Measurements from ENCODE around the gene TIMM29. TPM values are rescaled to one million over a fixed set of nuclear protein-coding genes. Genes with fewer than 3 reads are reported as not detected.

Gene TIMM29
- total RNA-seq, 2 experiments from 2014 or later: 14.7 to 17.7 TPM

DNA sequence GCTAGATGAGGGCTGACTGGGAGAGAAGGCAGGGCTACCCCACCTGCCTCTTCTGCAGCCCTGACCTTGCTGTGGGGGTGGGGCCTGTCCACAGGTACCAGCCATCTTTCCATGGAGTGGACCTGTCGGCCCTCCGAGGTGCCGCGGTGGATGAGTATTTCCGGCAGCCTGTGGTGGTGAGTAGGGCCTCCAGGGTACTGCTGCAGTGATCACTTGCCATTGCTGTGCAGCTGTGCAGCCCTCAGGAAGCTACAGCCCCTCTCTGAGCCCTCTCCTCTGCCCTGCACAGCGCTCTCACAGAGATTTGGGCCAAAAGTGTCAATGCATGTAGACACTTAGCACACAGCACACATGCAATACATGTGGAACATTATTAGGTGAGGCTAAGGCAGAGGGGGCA is 12.0 kb upstream of the TIMM29 start:
- H3K9me3 Mint-ChIP-seq: no peaks in the 10 kb centered on the region
- TF ChIP-seq, protein P1, sequence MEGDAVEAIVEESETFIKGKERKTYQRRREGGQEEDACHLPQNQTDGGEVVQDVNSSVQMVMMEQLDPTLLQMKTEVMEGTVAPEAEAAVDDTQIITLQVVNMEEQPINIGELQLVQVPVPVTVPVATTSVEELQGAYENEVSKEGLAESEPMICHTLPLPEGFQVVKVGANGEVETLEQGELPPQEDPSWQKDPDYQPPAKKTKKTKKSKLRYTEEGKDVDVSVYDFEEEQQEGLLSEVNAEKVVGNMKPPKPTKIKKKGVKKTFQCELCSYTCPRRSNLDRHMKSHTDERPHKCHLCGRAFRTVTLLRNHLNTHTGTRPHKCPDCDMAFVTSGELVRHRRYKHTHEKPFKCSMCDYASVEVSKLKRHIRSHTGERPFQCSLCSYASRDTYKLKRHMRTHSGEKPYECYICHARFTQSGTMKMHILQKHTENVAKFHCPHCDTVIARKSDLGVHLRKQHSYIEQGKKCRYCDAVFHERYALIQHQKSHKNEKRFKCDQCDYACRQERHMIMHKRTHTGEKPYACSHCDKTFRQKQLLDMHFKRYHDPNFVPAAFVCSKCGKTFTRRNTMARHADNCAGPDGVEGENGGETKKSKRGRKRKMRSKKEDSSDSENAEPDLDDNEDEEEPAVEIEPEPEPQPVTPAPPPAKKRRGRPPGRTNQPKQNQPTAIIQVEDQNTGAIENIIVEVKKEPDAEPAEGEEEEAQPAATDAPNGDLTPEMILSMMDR (IDR thresholded peaks at IDR 0.05): no peak
- DNase-seq (no peak), ATAC-seq (no peak)
- peaks cover 1% of the 10 kb centered on the region for H3K4me1 Mint-ChIP-seq (ENCODE audit: low read depth)
- intact Hi-C loops (cut with micrococcal nuclease): no loop called here
- H3K36me3 Mint-ChIP-seq (ENCODE audit: low read depth): peaks cover 10% of the 10 kb centered on the region
- ChIA-PET POLR2A (no interaction called here), CTCF (interaction anchor here (2.1 kb wide), 1 partner anchor 20 kb away, joined by 10 read pairs; no protein-coding TSS in a partner anchor)
- no peak overlapping the region for H3K27ac Mint-ChIP-seq
- no peaks in the 10 kb centered on the region for H3K27me3 Mint-ChIP-seq
- no peak overlapping the region for H3K4me3 Mint-ChIP-seq

DNA sequence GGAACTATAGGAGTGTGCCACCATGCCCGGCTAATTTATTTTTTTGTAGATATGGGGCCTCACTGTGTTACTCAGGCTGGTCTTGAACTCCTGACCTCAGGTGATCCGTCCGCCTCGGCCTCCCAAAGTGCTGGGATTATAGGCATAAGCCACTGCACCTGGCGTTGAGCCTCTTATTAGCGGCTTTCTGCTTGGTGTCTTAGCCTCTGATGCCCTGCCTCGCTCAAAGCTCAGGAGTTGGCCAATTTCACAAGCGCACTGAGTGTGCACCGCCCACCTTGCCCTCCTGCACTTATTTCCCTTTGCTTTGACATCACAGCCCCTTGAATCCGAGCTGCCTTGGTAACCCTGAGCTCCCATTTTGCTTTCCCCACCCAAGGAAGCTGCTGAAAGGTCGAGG is 10.3 kb upstream of the TIMM29 start:
- ATAC-seq: no peak
- H3K27me3 Mint-ChIP-seq: no peaks in the 10 kb centered on the region
- ChIA-PET POLR2A (interaction anchor here (1.0 to 1.4 kb wide), 2 partner anchors 11 to 14 kb away, joined by 3 read pairs; no protein-coding TSS in a partner anchor), CTCF (interaction anchor here (0.9 to 2.1 kb wide), 5 partner anchors 18 to 54 kb away, joined by 4 to 10 read pairs (median 4); no protein-coding TSS in a partner anchor)
- H3K9me3 Mint-ChIP-seq: no peaks in the 10 kb centered on the region
- H3K27ac Mint-ChIP-seq: no peak overlapping the region
- peaks cover 1% of the 10 kb centered on the region for H3K4me1 Mint-ChIP-seq (ENCODE audit: low read depth)
- TF ChIP-seq, protein P1 (IDR thresholded peaks at IDR 0.05): no peak
- intact Hi-C loops (cut with micrococcal nuclease): no loop called here
- peaks cover 11% of the 10 kb centered on the region for H3K36me3 Mint-ChIP-seq (ENCODE audit: low read depth)
- H3K4me3 Mint-ChIP-seq: no peak overlapping the region
- no peak for DNase-seq

DNA sequence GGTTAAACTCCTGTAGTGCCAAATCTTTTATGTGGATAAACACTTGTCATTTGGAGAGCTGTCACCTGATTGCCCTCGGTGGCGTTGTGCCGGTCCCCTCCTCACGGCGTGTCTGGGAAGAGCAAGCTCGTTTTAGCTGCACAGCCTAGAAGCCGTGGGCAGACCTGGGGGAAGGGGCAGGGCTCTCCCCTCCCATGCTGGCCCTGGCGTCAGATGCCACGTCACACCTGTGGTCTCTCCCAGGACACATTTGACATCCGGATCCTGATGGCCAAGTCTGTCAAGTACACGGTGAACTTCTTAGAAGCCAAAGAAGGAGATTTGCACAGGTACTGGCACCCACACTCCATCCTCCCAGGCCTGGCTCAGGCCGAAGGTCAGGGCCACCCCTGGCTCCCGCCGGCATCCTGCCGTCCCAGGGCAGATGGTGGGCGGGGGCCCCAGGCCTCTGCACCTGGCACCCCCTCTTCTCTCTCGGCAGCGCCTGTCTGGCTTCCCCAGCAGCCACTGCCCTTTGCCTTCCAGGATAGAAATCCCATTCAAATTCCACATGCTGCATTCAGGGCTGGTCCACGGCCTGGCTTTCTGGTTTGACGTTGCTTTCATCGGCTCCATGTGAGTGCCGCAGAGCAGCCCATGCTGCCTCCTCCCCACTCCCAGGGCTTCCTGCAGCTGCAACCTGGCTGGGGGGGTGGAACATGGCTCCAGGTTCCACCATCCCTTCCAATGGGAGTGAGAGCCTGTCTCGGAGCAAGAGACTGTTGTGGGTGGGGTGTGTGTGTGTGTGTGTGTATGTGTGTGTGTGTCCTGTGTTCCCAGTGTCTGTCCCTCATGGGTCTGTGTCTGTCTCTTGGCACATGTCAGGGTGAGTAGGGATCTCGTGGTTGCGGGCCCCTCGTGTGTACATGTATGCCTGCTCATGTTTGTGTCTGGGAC is 9.0 kb upstream of the TIMM29 start:
- ATAC-seq (no peak), DNase-seq (no peak)
- Mint-ChIP-seq H3K4me3 (no peak overlapping the region), H3K27me3 (no peaks in the 10 kb centered on the region), H3K27ac (no peak overlapping the region), H3K4me1 (ENCODE audit: low read depth) (peaks cover 1% of the 10 kb centered on the region), H3K36me3 (ENCODE audit: low read depth) (peaks cover 7% of the 10 kb centered on the region), H3K9me3 (no peaks in the 10 kb centered on the region)
- TF ChIP-seq, protein P1 (IDR thresholded peaks at IDR 0.05): no peak
- intact Hi-C loops (cut with micrococcal nuclease): no loop called here
- ChIA-PET CTCF (interaction anchor here (1.1 kb wide), 1 partner anchor 24 kb away, joined by 4 read pairs; no protein-coding TSS in a partner anchor), POLR2A (no interaction called here)

DNA sequence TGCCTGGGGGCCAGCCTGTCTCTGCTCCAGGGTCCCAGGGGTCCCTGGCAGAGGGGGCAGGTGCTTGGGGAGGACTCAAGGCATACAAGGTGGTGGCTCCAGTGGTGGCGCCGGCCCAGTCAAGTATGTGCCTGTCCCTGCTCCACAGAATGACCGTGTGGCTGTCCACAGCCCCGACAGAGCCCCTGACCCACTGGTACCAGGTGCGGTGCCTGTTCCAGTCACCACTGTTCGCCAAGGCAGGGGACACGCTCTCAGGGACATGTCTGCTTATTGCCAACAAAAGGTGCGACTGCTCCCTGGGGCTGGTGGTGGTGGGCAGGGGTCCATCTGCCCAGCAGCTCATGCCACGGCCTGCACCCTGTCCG is 8.3 kb upstream of the TIMM29 start:
- ChIA-PET CTCF (no interaction called here), POLR2A (no interaction called here)
- TF ChIP-seq, protein P1 (IDR thresholded peaks at IDR 0.05): no peak
- DNase-seq (no peak), ATAC-seq (no peak)
- no peaks in the 10 kb centered on the region for H3K27me3 Mint-ChIP-seq
- H3K27ac Mint-ChIP-seq: no peak overlapping the region
- peaks cover 7% of the 10 kb centered on the region for H3K36me3 Mint-ChIP-seq (ENCODE audit: low read depth)
- no peaks in the 10 kb centered on the region for H3K9me3 Mint-ChIP-seq
- H3K4me3 Mint-ChIP-seq: no peak overlapping the region
- intact Hi-C loops (cut with micrococcal nuclease): no loop called here
- peaks cover 1% of the 10 kb centered on the region for H3K4me1 Mint-ChIP-seq (ENCODE audit: low read depth)

DNA sequence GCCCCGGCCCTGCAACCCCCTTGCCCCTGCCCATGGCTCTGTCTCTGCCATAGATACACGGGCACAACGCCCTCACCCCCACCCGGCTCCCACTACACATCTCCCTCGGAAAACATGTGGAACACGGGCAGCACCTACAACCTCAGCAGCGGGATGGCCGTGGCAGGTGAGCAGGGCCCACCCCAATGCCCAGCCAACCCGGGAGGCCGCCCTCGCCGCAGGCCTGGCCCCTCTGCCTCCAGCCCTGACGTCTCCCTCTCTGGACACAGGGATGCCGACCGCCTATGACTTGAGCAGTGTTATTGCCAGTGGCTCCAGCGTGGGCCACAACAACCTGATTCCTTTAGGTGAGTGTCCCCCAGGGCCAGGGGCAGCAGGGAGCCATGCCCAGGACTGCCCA is 7.8 kb upstream of the TIMM29 start:
- Mint-ChIP-seq H3K27me3 (no peaks in the 10 kb centered on the region), H3K27ac (no peak overlapping the region), H3K9me3 (no peaks in the 10 kb centered on the region), H3K4me1 (ENCODE audit: low read depth) (no peaks in the 10 kb centered on the region), H3K4me3 (no peak overlapping the region), H3K36me3 (ENCODE audit: low read depth) (peaks cover 7% of the 10 kb centered on the region)
- CTCF ChIA-PET: no interaction called here
- TF ChIP-seq, protein P1 (IDR thresholded peaks at IDR 0.05): no peak
- no peak for ATAC-seq
- intact Hi-C loops (cut with micrococcal nuclease): no loop called here
- POLR2A ChIA-PET: no interaction called here
- DNase-seq: no peak

Measured in activated CD8-positive, alpha-beta T cell treated with anti-CD3 and anti-CD28 coated beads for 36 hours (primary cell).